H1 (cell line): ENCODE measurements around the gene ELP4. TPM values are rescaled to one million over a fixed set of nuclear protein-coding genes. Genes with fewer than 3 reads are reported as not detected.

Experiments used
- CTCF ChIA-PET: fragments of 300-600 bp; sonication (Branson Sonifier 250); formaldehyde crosslinking; loops from one replicate; lab custom pipeline; 2021; ENCODE audit not compliant: partially characterized antibody; lab: Charles Lee
- POLR2A ChIA-PET: fragments of 300-600 bp; sonication (Branson Sonifier 250); formaldehyde crosslinking; loops from one replicate; lab custom pipeline; 2021; ENCODE audit warnings: inconsistent platforms; ENCODE audit not compliant: partially characterized antibody; lab: Charles Lee
- DNase-seq, 2 experiments: peaks; one replicate each; pipeline versions ENCODE4 v3.0.0 to v3.0.0-alpha.2; 2010 to 2022; ENCODE audit warnings: low spot score in 2 of 2, low read depth in 1 of 2, mixed read lengths in 1 of 2
- FAIRE-seq: peaks from 2 replicates; lab custom pipeline; 2011; peaks lifted over from hg19 to GRCh38; lab: Jason Lieb, UNC
- H2AFZ ChIP-seq: 2 replicates; pipeline ENCODE4 v1.8.1; 2012; ENCODE audit warnings: low read length, inconsistent platforms
- H2AK5ac ChIP-seq: 2 replicates; pipeline ENCODE4 v1.6.1; 2013; ENCODE audit warnings: low read depth, low read length
- H2BK120ac ChIP-seq: replicated peaks from 2 replicates; pipeline ENCODE3; 2013; ENCODE audit warnings: low read depth, low read length, inconsistent platforms
- H2BK12ac ChIP-seq: 2 replicates; pipeline ENCODE4 v1.6.1; 2013; ENCODE audit warnings: low read depth, low read length
- H2BK15ac ChIP-seq: 2 replicates; pipeline ENCODE4 v1.6.1; 2013; ENCODE audit warnings: low read length
- H2BK20ac ChIP-seq: 2 replicates; pipeline ENCODE4 v1.6.1; 2013; ENCODE audit warnings: low read length
- H2BK5ac ChIP-seq: 2 replicates; pipeline ENCODE4 v1.6.1; 2013; ENCODE audit warnings: low read depth, low read length
- H3K14ac ChIP-seq: 2 replicates; pipeline ENCODE4 v1.6.1; 2013; ENCODE audit warnings: inconsistent platforms; ENCODE audit not compliant: insufficient read length
- H3K18ac ChIP-seq: 2 replicates; pipeline ENCODE4 v1.6.1; 2013; ENCODE audit warnings: low read length; ENCODE audit errors: extremely low read depth
- H3K23ac ChIP-seq: 2 replicates; pipeline ENCODE4 v1.6.1; 2013; ENCODE audit warnings: inconsistent platforms; ENCODE audit not compliant: insufficient read length
- H3K23me2 ChIP-seq: 2 replicates; pipeline ENCODE4 v1.6.1; 2013; ENCODE audit warnings: low read depth, low read length
- H3K27ac ChIP-seq: 2 replicates; pipeline ENCODE4 v1.6.1; 2011; ENCODE audit warnings: low read depth, low read length, inconsistent platforms
- H3K27me3 ChIP-seq, 4 experiments: replicated peaks in 1 of 4; 1 replicate in 1 of 4; 2 replicates in 3 of 4; pipeline versions ENCODE4 v1.6.1 to v1.8.1; 2011 to 2013; ENCODE audit warnings: low read length in 3 of 4, mild to moderate bottlenecking in 3 of 4, inconsistent platforms in 2 of 4, mixed read lengths in 2 of 4, moderate library complexity in 1 of 4; ENCODE audit not compliant: control insufficient read depth in 3 of 4, insufficient read depth in 3 of 4; ENCODE audit errors: extremely low read depth in 1 of 4
- H3K36me3 ChIP-seq, 4 experiments: 2 replicates each; pipeline versions ENCODE4 v1.6.1 to v1.8.1; 2011 to 2013; ENCODE audit warnings: mild to moderate bottlenecking in 4 of 4, low read length in 3 of 4, moderate library complexity in 2 of 4, control low read depth in 1 of 4, inconsistent platforms in 1 of 4; ENCODE audit not compliant: insufficient read depth in 4 of 4, control insufficient read depth in 2 of 4
- H3K4ac ChIP-seq: replicated peaks from 2 replicates; pipeline ENCODE3; 2013; ENCODE audit warnings: low read length, low read depth, mixed read lengths, inconsistent platforms; ENCODE audit not compliant: insufficient read length
- H3K4me1 ChIP-seq, 4 experiments: replicated peaks in 1 of 4; 1 replicate in 1 of 4; 2 replicates in 3 of 4; pipeline versions ENCODE4 v1.6.1 to v1.8.1; 2011 to 2013; ENCODE audit warnings: low read length in 3 of 4, inconsistent platforms in 2 of 4, mixed read lengths in 1 of 4; ENCODE audit not compliant: insufficient read depth in 4 of 4, control insufficient read depth in 3 of 4
- H3K4me2 ChIP-seq, 2 experiments: 2 replicates each; pipeline versions ENCODE4 v1.6.1 to v1.8.1; 2011 to 2013; ENCODE audit warnings: low read depth in 2 of 2, low read length in 2 of 2, control low read depth in 1 of 2, inconsistent platforms in 1 of 2, mild to moderate bottlenecking in 1 of 2; ENCODE audit not compliant: insufficient read depth in 1 of 2
- H3K4me3 ChIP-seq, 4 experiments: fragments of 200-600, 300-600 bp in 1 of 4; sonication (generic), shearing (Covaris generic), sonication (Bioruptor Twin) in 1 of 4; 2 replicates each; pipeline versions ENCODE4 v1.5.1 to v1.8.1; 2011 to 2016; ENCODE audit warnings: low read length in 4 of 4, low read depth in 3 of 4, control low read depth in 2 of 4, inconsistent platforms in 2 of 4, mild to moderate bottlenecking in 2 of 4, mixed read lengths in 1 of 4, moderate library complexity in 1 of 4; ENCODE audit not compliant: insufficient read depth in 2 of 4; ENCODE audit errors: extremely low read depth in 1 of 4
- H3K56ac ChIP-seq: replicated peaks from 2 replicates; pipeline ENCODE3; 2013; ENCODE audit warnings: low read depth, mild to moderate bottlenecking, mixed read lengths, low read length, inconsistent platforms; ENCODE audit not compliant: insufficient read length
- H3K79me1 ChIP-seq: 2 replicates; pipeline ENCODE4 v1.6.1; 2013; ENCODE audit warnings: low read depth, low read length, control low read depth
- H3K79me2 ChIP-seq, 2 experiments: 2 replicates each; pipeline versions ENCODE4 v1.6.1 to v1.8.1; 2012 to 2013; ENCODE audit warnings: low read length in 2 of 2, mild to moderate bottlenecking in 2 of 2, inconsistent platforms in 1 of 2; ENCODE audit not compliant: insufficient read depth in 2 of 2, control insufficient read depth in 1 of 2
- H3K9ac ChIP-seq, 4 experiments: replicated peaks in 1 of 4; 1 replicate in 1 of 4; 2 replicates in 3 of 4; pipeline versions ENCODE4 v1.6.1 to v1.8.1; 2011 to 2013; ENCODE audit warnings: low read depth in 3 of 4, low read length in 3 of 4, control low read depth in 2 of 4, mild to moderate bottlenecking in 2 of 4, moderate library complexity in 2 of 4, inconsistent platforms in 1 of 4; ENCODE audit errors: extremely low read depth in 1 of 4
- H3K9me3 ChIP-seq, 2 experiments: 2 replicates each; pipeline versions ENCODE4 v1.6.1 to v1.8.1; 2012 to 2013; ENCODE audit warnings: mild to moderate bottlenecking in 2 of 2, moderate library complexity in 2 of 2, control low read depth in 1 of 2, inconsistent platforms in 1 of 2, low read depth in 1 of 2, low read length in 1 of 2, mixed read lengths in 1 of 2; ENCODE audit not compliant: insufficient read depth in 2 of 2
- H4K20me1 ChIP-seq, 2 experiments: replicated peaks in 1 of 2; 2 replicates each; pipeline versions ENCODE3 to v1.8.1; 2011 to 2013; ENCODE audit warnings: inconsistent platforms in 2 of 2, low read length in 2 of 2, mild to moderate bottlenecking in 1 of 2; ENCODE audit not compliant: insufficient read depth in 2 of 2, control insufficient read depth in 1 of 2
- H4K5ac ChIP-seq: 2 replicates; pipeline ENCODE4 v1.6.1; 2013; ENCODE audit warnings: low read length, low read depth, mixed read lengths, inconsistent platforms; ENCODE audit not compliant: insufficient read length
- H4K8ac ChIP-seq: 2 replicates; pipeline ENCODE4 v1.8.0; 2013; ENCODE audit warnings: mild to moderate bottlenecking, moderate library complexity, low read length, inconsistent platforms; ENCODE audit not compliant: insufficient read depth; ENCODE audit errors: extremely low read depth
- H4K91ac ChIP-seq: replicated peaks from 2 replicates; pipeline ENCODE3; 2013; ENCODE audit warnings: low read length, mixed read lengths, inconsistent platforms; ENCODE audit not compliant: insufficient read length
- CTBP2 ChIP-seq: IDR thresholded peaks from 2 replicates; pipeline ENCODE4 v1.7.0; 2011; ENCODE audit warnings: borderline replicate concordance, mild to moderate bottlenecking, moderate library complexity, mixed read lengths, low read length; ENCODE audit not compliant: insufficient read depth, insufficient read length
- EZH2 ChIP-seq: fragments of 200-600 bp; sonication (generic); IDR thresholded peaks from 2 replicates; pipeline ENCODE4 v1.7.1; 2012; ENCODE audit warnings: low read depth, mild to moderate bottlenecking, moderate library complexity, low read length, inconsistent platforms; ENCODE audit not compliant: severe bottlenecking
- HDAC2 ChIP-seq, 2 experiments: fragments of 300-600 bp in 1 of 2; sonication (generic) in 1 of 2; IDR thresholded peaks; 2 replicates each; pipeline ENCODE4 v1.6.1; 2011 to 2012; ENCODE audit warnings: low read depth in 2 of 2, low read length in 2 of 2, mild to moderate bottlenecking in 2 of 2, moderate library complexity in 2 of 2, borderline replicate concordance in 1 of 2, inconsistent platforms in 1 of 2
- HDAC6 ChIP-seq: IDR thresholded peaks from one replicate; pipeline ENCODE4 v1.7.1; 2012; ENCODE audit warnings: low read depth, mild to moderate bottlenecking, inconsistent platforms, low read length, moderate library complexity
- RAD21 ChIP-seq, 2 experiments: IDR thresholded peaks in 1 of 2; conservative IDR thresholded peaks in 1 of 2; 2 replicates each; pipeline ENCODE4 v1.6.1; 2011; ENCODE audit warnings: low read depth in 2 of 2, low read length in 2 of 2, improper control_type of control experiment in 1 of 2, inconsistent platforms in 1 of 2, mild to moderate bottlenecking in 1 of 2, moderate library complexity in 1 of 2
- RNF2 ChIP-seq: fragments of 200-900, 300-1000 bp; sonication (generic); IDR thresholded peaks from 2 replicates; pipeline ENCODE4 v1.7.1; 2016; ENCODE audit warnings: borderline replicate concordance, low read depth, mild to moderate bottlenecking, antibody characterized with exemption, low read length; ENCODE audit not compliant: poor library complexity, severe bottlenecking; ENCODE audit errors: missing control alignments
- SUZ12 ChIP-seq: fragments of 200-600 bp; sonication (generic); IDR thresholded peaks from 2 replicates; pipeline ENCODE4 v1.6.1; 2012; ENCODE audit warnings: mild to moderate bottlenecking, inconsistent platforms, low read length, moderate library complexity, mixed read lengths
- whole genome bisulfite sequencing, 2 experiments: shearing (Covaris generic) in 1 of 2; methylation state at CpG; one replicate each; pipeline versions ENCODE4 v1.1.6 to v1.1.7; 2013 to 2015; ENCODE audit warnings: low lambda C conversion rate in 2 of 2, mixed read lengths in 2 of 2, inconsistent platforms in 1 of 2, low coverage in 1 of 2, missing lambda C conversion rate in 1 of 2; ENCODE audit not compliant: insufficient replicate concordance in 2 of 2, insufficient coverage in 1 of 2, insufficient read length in 1 of 2; ENCODE audit errors: extremely low coverage in 1 of 2, missing lambda C conversion rate in 1 of 2; 5-methylcytosine and 5-hydroxymethylcytosine counted together
- polyA plus RNA-seq, 7 experiments: library from polyadenylated mRNA; depleted of rRNA in 3 of 7; stranded (reverse) in 5 of 7; unstranded in 2 of 7; fragments of >200 nt in 5 of 7; fragments of 200-250 nt in 2 of 7; gene quantifications; 1 replicate in 5 of 7; 2 replicates in 1 of 7; 4 replicates in 1 of 7; pipeline versions ENCODE4 v1.2.1 to v1.2.3, GENCODE V29; 2011 to 2013; ENCODE audit warnings: missing spikeins in 2 of 7, mixed read lengths in 2 of 7
- total RNA-seq: library from RNA; stranded (reverse); fragmentation: NEBNext Ultra II Directional; extraction: Animal tissue kit (Norgen Biotek cat#: 25700); gene quantifications from 2 replicates; pipeline ENCODE4 v1.2.1, GENCODE V29; 2021

Gene ELP4
- total and polyA plus RNA-seq, 2 of the 8 experiments (the other 6 are each of a cell fraction or from before 2014, with no cell fraction given): 14.0 to 18.6 TPM

DNA sequence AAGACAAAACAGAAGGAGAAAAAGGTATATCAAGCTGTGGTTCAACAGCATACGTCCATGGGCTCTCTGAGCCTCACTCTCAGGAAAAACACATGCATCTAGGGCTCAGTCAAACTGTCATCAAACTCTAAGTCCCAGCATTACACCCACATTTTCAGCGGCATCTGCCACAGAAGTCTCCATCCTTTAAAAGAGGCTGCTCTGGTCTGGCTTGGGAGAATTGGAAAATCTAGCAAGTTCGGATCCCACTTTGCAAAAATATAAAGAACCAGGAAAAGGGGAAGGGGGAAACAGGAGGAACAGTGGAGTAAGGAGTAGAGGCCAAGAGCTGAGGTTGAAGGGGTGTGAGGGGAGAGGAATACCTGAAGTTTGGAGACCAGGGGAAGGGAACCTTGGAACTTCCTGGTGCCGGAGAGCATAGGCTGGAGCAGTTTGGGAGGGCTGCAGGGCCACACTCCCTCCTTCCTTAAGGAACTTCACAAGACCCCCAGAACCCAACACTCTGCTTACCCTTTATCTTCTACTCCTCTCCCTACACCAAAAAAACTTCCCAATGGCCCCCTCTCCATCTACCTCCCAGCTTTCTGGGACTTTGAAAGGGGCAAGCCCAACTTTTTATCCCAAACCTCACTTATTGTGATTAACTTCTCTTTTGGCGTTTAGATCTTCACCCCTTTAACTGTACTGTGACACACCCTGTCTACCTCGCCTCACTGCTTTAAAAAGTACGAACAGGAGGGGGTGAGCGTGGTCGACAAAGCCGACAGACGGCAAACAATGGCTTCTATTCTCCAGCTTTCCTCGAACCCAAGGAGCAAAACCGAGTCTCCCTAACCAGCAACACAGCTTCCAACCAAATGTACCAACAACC is 297.6 kb downstream of the ELP4 start:
- no peak overlapping the region for H3K4ac ChIP-seq
- H3K23ac ChIP-seq: no peak overlapping the region
- peaks cover 24 to 43% (median 29%) of the 10 kb centered on the region in 4 experiments for H3K4me1 ChIP-seq
- H3K27me3 ChIP-seq: peaks cover 83 to 99% (median 96%) of the 10 kb centered on the region in 4 experiments
- no peak overlapping the region for H4K91ac ChIP-seq
- H2BK5ac ChIP-seq: no peak overlapping the region; the same call in 1 of the 2 replicates
- H3K27ac ChIP-seq: no peak overlapping the region
- ChIA-PET POLR2A (interaction anchor here (0.7 to 2.4 kb wide), 6 partner anchors 8 to 252 kb away, joined by 3 to 8 read pairs (median 4); no protein-coding TSS in a partner anchor), CTCF (interaction anchor here (0.7 to 7.2 kb wide), 11 partner anchors 8 to 202 kb away, joined by 3 to 88 read pairs (median 5); no protein-coding TSS in a partner anchor)
- H3K56ac ChIP-seq: no peak overlapping the region
- H2BK15ac ChIP-seq: 0 out of 2 replicates have a peak overlapping the region, but pooled peaks have one; percentile 22
- H3K9ac ChIP-seq: no peak overlapping the region
- no peaks in the 10 kb centered on the region for H3K79me2 ChIP-seq
- H2AFZ ChIP-seq: no peak overlapping the region
- no peak overlapping the region for H3K18ac ChIP-seq
- H2BK120ac ChIP-seq: no peak overlapping the region
- 0 out of 2 replicates have a peak overlapping the region, but pooled peaks have one; percentile 29 for H2BK12ac ChIP-seq
- no peak overlapping the region for H3K14ac ChIP-seq
- H4K5ac ChIP-seq: no peak overlapping the region
- H3K23me2 ChIP-seq: peaks cover 3% of the 10 kb centered on the region; the same call in 1 of the 2 replicates
- H3K79me1 ChIP-seq: no peaks in the 10 kb centered on the region
- H3K9me3 ChIP-seq: no peaks in the 10 kb centered on the region
- H3K4me2 ChIP-seq: peak overlapping the region in 1 of 2 experiments; percentile 56; a peak in 2 of 4 replicates
- H2BK20ac ChIP-seq: 0 out of 2 replicates have a peak overlapping the region, but pooled peaks have one; percentile 4
- H4K20me1 ChIP-seq: peaks cover 2 to 20% of the 10 kb centered on the region in 2 experiments
- H3K36me3 ChIP-seq: no peaks in the 10 kb centered on the region
- DNase-seq: peak in 1 of 2 experiments; percentile 52
- peak overlapping the region in 1 of 4 experiments; percentile 39; a peak in 2 of 8 replicates for H3K4me3 ChIP-seq
- 6% methylated on average over 13 of the region's 13 CpGs; no CpG with 5 or more reads in 1 of the 2 experiments for WGBS, 2 experiments
- H4K8ac ChIP-seq: no peak overlapping the region
- peak overlapping the region; percentile 71 for H2AK5ac ChIP-seq
- TF ChIP-seq CTBP2 (peak; percentile 27), RNF2 (peak; percentile 75), HDAC6 (no peak), EZH2 (peak; percentile 79), HDAC2 (IDR thresholded peaks at IDR 0.05; ENCODE audit: borderline replicate concordance in 1 of 2, low read depth in 2 of 2, low read length in 2 of 2) (no peak), RAD21 (IDR thresholded peaks at IDR 0.05 in 1 of 2, conservative IDR thresholded peaks at IDR 0.05 in 1 of 2; ENCODE audit: low read depth in 2 of 2, low read length in 2 of 2) (0 out of 4 replicates have a peak, but pooled peaks of 1 of the 2 experiments have one; percentile 4), SUZ12 (peak; percentile 35)
- no peak for FAIRE-seq
